Nephron (organoid): Measurements from ENCODE around the gene DDX5.

Source experiments
- H3K27ac Mint-ChIP-seq, 3 experiments: 2 replicates each; pipeline ENCODE4 v1.8.0; 2020; ENCODE audit warnings: mixed read lengths in 3 of 3, mild to moderate bottlenecking in 2 of 3, moderate library complexity in 1 of 3
- H3K27me3 Mint-ChIP-seq: 2 replicates; pipeline ENCODE4 v1.8.0; 2021; ENCODE audit warnings: low read depth, mild to moderate bottlenecking, moderate library complexity, mixed read lengths
- H3K36me3 Mint-ChIP-seq: 2 replicates; pipeline ENCODE4 v1.8.0; 2020; ENCODE audit warnings: low read depth, mixed read lengths
- H3K4me1 Mint-ChIP-seq: 2 replicates; pipeline ENCODE4 v1.8.0; 2020; ENCODE audit warnings: mixed read lengths
- H3K4me3 Mint-ChIP-seq, 3 experiments: 2 replicates each; pipeline ENCODE4 v1.8.0; 2020; ENCODE audit warnings: mild to moderate bottlenecking in 3 of 3, mixed read lengths in 3 of 3, moderate library complexity in 2 of 3
- H3K9me3 Mint-ChIP-seq: 2 replicates; pipeline ENCODE4 v1.8.0; 2020; ENCODE audit warnings: mixed read lengths
- TF ChIP-seq, protein P1 (sequence below), 3 experiments: fragments of 200-600 bp; sonication (generic); IDR thresholded peaks; one replicate each; pipeline ENCODE4 v1.5.0; 2021; ENCODE audit warnings: antibody characterized with exemption in 3 of 3; ENCODE audit not compliant: unreplicated experiment in 3 of 3

DDX5 gene

DNA sequence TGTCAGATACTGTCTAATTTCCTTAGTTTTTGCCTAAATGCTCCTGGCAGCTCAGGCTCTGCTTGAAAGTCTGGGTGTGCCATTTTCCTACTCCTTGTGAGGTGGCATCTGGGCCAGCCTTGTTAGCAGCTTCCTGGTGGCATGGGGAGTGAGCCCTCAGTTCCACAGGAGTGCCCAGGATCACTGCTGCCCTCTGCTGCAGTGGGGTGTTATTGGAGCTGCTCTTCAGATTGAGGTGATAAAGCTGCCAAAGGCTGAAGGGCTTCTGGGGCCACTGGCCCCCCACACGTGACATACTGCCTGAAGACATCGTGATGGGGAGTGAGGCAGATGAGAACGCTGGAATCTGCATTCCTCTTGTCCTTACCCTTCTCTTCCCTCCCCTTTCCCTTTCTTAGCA lies 28.1 kb upstream of the DDX5 start:
- no peaks in the 10 kb centered on the region for H3K9me3 Mint-ChIP-seq
- H3K27ac Mint-ChIP-seq = peak overlapping the region in 1 of 3 experiments; percentile 25
- TF ChIP-seq, protein P1, sequence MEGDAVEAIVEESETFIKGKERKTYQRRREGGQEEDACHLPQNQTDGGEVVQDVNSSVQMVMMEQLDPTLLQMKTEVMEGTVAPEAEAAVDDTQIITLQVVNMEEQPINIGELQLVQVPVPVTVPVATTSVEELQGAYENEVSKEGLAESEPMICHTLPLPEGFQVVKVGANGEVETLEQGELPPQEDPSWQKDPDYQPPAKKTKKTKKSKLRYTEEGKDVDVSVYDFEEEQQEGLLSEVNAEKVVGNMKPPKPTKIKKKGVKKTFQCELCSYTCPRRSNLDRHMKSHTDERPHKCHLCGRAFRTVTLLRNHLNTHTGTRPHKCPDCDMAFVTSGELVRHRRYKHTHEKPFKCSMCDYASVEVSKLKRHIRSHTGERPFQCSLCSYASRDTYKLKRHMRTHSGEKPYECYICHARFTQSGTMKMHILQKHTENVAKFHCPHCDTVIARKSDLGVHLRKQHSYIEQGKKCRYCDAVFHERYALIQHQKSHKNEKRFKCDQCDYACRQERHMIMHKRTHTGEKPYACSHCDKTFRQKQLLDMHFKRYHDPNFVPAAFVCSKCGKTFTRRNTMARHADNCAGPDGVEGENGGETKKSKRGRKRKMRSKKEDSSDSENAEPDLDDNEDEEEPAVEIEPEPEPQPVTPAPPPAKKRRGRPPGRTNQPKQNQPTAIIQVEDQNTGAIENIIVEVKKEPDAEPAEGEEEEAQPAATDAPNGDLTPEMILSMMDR (IDR thresholded peaks at IDR 0.05; ENCODE audit: unreplicated experiment in 3 of 3) = no peak
- no peaks in the 10 kb centered on the region for H3K27me3 Mint-ChIP-seq
- no peaks in the 10 kb centered on the region for H3K4me1 Mint-ChIP-seq
- no peak overlapping the region for H3K4me3 Mint-ChIP-seq
- peaks cover 80% of the 10 kb centered on the region for H3K36me3 Mint-ChIP-seq

DNA sequence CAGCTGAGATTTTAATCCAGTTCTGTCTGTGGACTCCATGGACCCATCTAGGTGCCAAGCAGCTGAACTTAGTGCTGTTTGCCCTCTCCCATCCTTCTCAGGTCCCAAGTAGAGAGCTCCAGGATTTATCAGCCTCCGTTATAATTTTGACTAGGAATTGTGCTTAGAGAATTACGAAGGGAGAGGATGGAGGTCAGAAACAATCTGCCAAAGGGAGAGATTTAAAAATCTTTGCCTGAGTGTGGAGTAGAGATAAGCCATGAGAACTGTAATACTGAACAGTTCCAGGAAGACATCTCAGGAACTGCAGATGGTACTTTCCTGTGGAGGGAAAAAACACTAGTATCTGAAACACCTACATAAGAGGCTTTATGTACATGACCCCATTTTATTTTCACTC lies 27.7 kb upstream of the DDX5 start:
- Mint-ChIP-seq H3K36me3 (peaks cover 81% of the 10 kb centered on the region), H3K4me1 (no peaks in the 10 kb centered on the region), H3K27ac (no peak overlapping the region), H3K4me3 (no peak overlapping the region), H3K27me3 (no peaks in the 10 kb centered on the region), H3K9me3 (no peaks in the 10 kb centered on the region)
- TF ChIP-seq, protein P1 (IDR thresholded peaks at IDR 0.05; ENCODE audit: unreplicated experiment in 3 of 3) = no peak

GRCh38 chr17:64532409-64532808 lies 26.3 kb upstream of the DDX5 start:
- H3K36me3 Mint-ChIP-seq = peaks cover 83% of the 10 kb centered on the region
- H3K27ac Mint-ChIP-seq = no peak overlapping the region
- H3K4me3 Mint-ChIP-seq = no peak overlapping the region
- no peaks in the 10 kb centered on the region for H3K27me3 Mint-ChIP-seq
- no peaks in the 10 kb centered on the region for H3K9me3 Mint-ChIP-seq
- no peaks in the 10 kb centered on the region for H3K4me1 Mint-ChIP-seq
- TF ChIP-seq, protein P1 (IDR thresholded peaks at IDR 0.05; ENCODE audit: unreplicated experiment in 3 of 3) = no peak

DNA sequence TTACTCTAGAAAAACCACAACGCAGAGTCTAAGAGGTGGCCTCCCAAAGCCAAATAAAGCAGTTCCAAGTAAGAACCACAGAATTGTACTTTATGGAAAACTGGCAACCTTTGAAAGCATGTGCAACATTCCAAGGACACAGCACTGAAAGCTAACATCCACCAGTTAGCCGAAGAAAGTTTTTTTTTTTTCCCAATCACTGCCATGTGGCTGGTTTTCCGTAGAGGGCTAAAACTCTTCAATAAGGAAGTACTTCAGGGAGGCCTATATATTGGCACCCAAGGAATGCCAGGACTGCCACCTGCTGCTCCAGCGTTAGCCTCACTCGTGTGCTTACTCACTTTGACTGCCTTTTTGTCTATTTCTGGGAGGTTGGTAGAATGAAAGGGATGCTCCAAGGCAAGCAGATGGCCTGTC lies 25.9 kb upstream of the DDX5 start:
- H3K27ac Mint-ChIP-seq = no peak overlapping the region
- H3K9me3 Mint-ChIP-seq = no peaks in the 10 kb centered on the region
- H3K27me3 Mint-ChIP-seq = no peaks in the 10 kb centered on the region
- H3K36me3 Mint-ChIP-seq = peaks cover 83% of the 10 kb centered on the region
- H3K4me3 Mint-ChIP-seq = no peak overlapping the region
- no peaks in the 10 kb centered on the region for H3K4me1 Mint-ChIP-seq
- TF ChIP-seq, protein P1 (IDR thresholded peaks at IDR 0.05; ENCODE audit: unreplicated experiment in 3 of 3) = no peak

DNA sequence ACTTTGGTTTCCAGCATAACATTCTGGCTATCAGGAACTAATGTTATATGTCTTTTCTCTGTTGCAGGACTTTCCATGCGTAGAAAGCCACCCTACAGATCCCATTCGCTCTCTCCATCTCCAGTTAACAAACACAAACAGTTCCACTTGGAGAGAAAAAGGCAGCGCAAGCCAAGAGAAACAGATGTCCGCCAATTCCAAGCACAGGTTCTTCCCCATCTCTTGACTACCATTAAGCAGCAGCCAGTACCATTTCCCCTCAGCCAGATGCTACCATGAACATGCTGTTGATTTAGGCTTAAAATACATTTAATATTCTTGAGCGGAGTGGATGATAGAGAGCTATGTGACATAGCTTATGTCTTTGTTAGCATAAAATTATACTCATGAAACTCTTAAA lies 23.1 kb upstream of the DDX5 start:
- Mint-ChIP-seq H3K9me3 (no peaks in the 10 kb centered on the region), H3K36me3 (peaks cover 82% of the 10 kb centered on the region), H3K27ac (no peak overlapping the region), H3K4me3 (no peak overlapping the region), H3K4me1 (no peaks in the 10 kb centered on the region), H3K27me3 (no peaks in the 10 kb centered on the region)
- TF ChIP-seq, protein P1 (IDR thresholded peaks at IDR 0.05; ENCODE audit: unreplicated experiment in 3 of 3) = no peak

DNA sequence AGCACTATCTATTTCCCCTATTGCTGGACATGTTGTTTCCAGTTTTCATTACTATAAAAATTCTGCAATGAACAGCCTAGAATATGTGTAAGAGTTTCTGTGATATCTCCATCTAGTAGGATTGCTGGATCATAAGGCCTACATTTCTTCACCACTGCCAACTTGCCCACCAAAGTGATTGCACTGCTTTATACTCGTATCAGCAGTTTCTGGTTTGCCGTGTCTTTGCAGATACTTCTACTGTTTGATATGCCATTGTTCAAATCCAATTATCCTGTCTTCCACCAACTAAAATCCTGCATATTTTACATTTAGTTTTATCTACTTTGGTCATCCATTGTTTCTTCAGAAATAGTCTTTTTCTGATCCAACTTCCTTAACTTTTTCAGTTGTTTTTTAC lies 21.8 kb upstream of the DDX5 start:
- no peaks in the 10 kb centered on the region for H3K4me1 Mint-ChIP-seq
- H3K4me3 Mint-ChIP-seq = no peak overlapping the region
- no peaks in the 10 kb centered on the region for H3K9me3 Mint-ChIP-seq
- peaks cover 80% of the 10 kb centered on the region for H3K36me3 Mint-ChIP-seq
- TF ChIP-seq, protein P1 (IDR thresholded peaks at IDR 0.05; ENCODE audit: unreplicated experiment in 3 of 3) = no peak
- H3K27ac Mint-ChIP-seq = no peak overlapping the region
- H3K27me3 Mint-ChIP-seq = no peaks in the 10 kb centered on the region
